Keratinocyte (primary cell): ENCODE data around the gene VWC2. TPM values are rescaled to one million over a fixed set of nuclear protein-coding genes. Genes with fewer than 3 reads are reported as not detected.

Source experiments
- DNase-seq: peaks from one replicate; pipeline ENCODE4 v3.0.0-alpha.2; 2011; ENCODE audit warnings: low read depth, missing footprints, low spot score
- FAIRE-seq: peaks from 2 replicates; lab custom pipeline; 2011; peaks lifted over from hg19 to GRCh38; lab: Jason Lieb, UNC
- H2AFZ ChIP-seq: 2 replicates; pipeline ENCODE4 v1.6.0; 2012; ENCODE audit warnings: low read length, control low read depth, inconsistent platforms; ENCODE audit not compliant: control insufficient read depth
- H3K27ac ChIP-seq: 2 replicates; pipeline ENCODE4 v1.5.1; 2011; ENCODE audit warnings: low read length; ENCODE audit not compliant: control insufficient read depth, insufficient read depth
- H3K27me3 ChIP-seq: 3 replicates; pipeline ENCODE4 v1.6.0; 2011; ENCODE audit warnings: low read length; ENCODE audit not compliant: control insufficient read depth, insufficient read depth; ENCODE audit errors: extremely low read depth
- H3K36me3 ChIP-seq, 2 experiments: 2 replicates in 1 of 2; 3 replicates in 1 of 2; pipeline ENCODE4 v1.5.1; 2011; ENCODE audit warnings: low read length in 2 of 2, mild to moderate bottlenecking in 1 of 2; ENCODE audit not compliant: control insufficient read depth in 2 of 2, insufficient read depth in 2 of 2; ENCODE audit errors: extremely low read depth in 1 of 2
- H3K4me1 ChIP-seq: 3 replicates; pipeline ENCODE4 v1.5.1; 2011; ENCODE audit warnings: low read length; ENCODE audit not compliant: control insufficient read depth, insufficient read depth; ENCODE audit errors: extremely low read depth
- H3K4me2 ChIP-seq: 3 replicates; pipeline ENCODE4 v1.6.0; 2011; ENCODE audit warnings: low read depth, low read length; ENCODE audit not compliant: control insufficient read depth, insufficient read depth; ENCODE audit errors: extremely low read depth
- H3K4me3 ChIP-seq, 3 experiments: fragments of 200-600 bp in 1 of 3; sonication (generic) in 1 of 3; 2 replicates in 2 of 3; 3 replicates in 1 of 3; pipeline ENCODE4 v1.5.1; 2011 to 2016; ENCODE audit warnings: low read length in 3 of 3, mild to moderate bottlenecking in 3 of 3, control low read depth in 2 of 3, inconsistent platforms in 1 of 3, low read depth in 1 of 3, mixed read lengths in 1 of 3, mixed run types in 1 of 3, moderate library complexity in 1 of 3; ENCODE audit not compliant: control insufficient read depth in 2 of 3, insufficient read depth in 2 of 3; ENCODE audit errors: extremely low read depth in 1 of 3
- H3K79me2 ChIP-seq: 2 replicates; pipeline ENCODE4 v1.6.0; 2012; ENCODE audit warnings: low read length; ENCODE audit not compliant: control insufficient read depth, insufficient read depth
- H3K9ac ChIP-seq: 3 replicates; pipeline ENCODE4 v1.6.0; 2011; ENCODE audit warnings: low read length; ENCODE audit not compliant: control insufficient read depth, insufficient read depth; ENCODE audit errors: extremely low read depth
- H3K9me1 ChIP-seq: 3 replicates; pipeline ENCODE4 v1.6.0; 2011; ENCODE audit warnings: low read length; ENCODE audit not compliant: control insufficient read depth, insufficient read depth; ENCODE audit errors: extremely low read depth
- H3K9me3 ChIP-seq: 2 replicates; pipeline ENCODE4 v1.5.1; 2012; ENCODE audit warnings: low read depth, low read length; ENCODE audit not compliant: control insufficient read depth
- H4K20me1 ChIP-seq: 3 replicates; pipeline ENCODE4 v1.6.0; 2011; ENCODE audit warnings: low read length; ENCODE audit not compliant: control insufficient read depth, insufficient read depth; ENCODE audit errors: extremely low read depth
- CTCF ChIP-seq, 3 experiments: IDR thresholded peaks in 1 of 3; conservative IDR thresholded peaks in 1 of 3; optimal IDR thresholded peaks in 1 of 3; 2 replicates in 2 of 3; 3 replicates in 1 of 3; pipeline versions ENCODE3 to v1.5.1; 2011; ENCODE audit warnings: low read length in 3 of 3, mild to moderate bottlenecking in 3 of 3, moderate library complexity in 2 of 3, control low read depth in 1 of 3, inconsistent platforms in 1 of 3; ENCODE audit not compliant: insufficient read depth in 2 of 3; ENCODE audit errors: extremely low read depth in 1 of 3
- EZH2 ChIP-seq: IDR thresholded peaks from one replicate; pipeline ENCODE4 v1.6.1; 2012; ENCODE audit warnings: inconsistent platforms, mild to moderate bottlenecking, low read length, moderate library complexity
- dilution Hi-C: fragments of 300-500 bp; cut with MboI; formaldehyde crosslinking; loops from one replicate; pipeline ENCODE4 v1.7.0; 2020; ENCODE audit warnings: low sequenced_read_pairs; ENCODE audit not compliant: extremely low pct_ligation_motif_present
- polyA plus RNA-seq, 5 experiments: library from polyadenylated mRNA; depleted of rRNA in 3 of 5; stranded (reverse) in 3 of 5; stranded (forward) in 1 of 5; unstranded in 1 of 5; fragments of >200 nt; gene quantifications; 1 replicate in 1 of 5; 2 replicates in 3 of 5; 3 replicates in 1 of 5; pipeline versions ENCODE4 v1.2.1 to v1.2.3, GENCODE V29; 2011 to 2012; ENCODE audit warnings: missing spikeins in 2 of 5, low read depth in 1 of 5, low replicate concordance in 1 of 5

The VWC2 gene
- polyA plus RNA-seq, 1 donor (not counting 4 experiments of a cell fraction or from before 2014, with no cell fraction given) = not detected

- no peaks in the 10 kb centered on the region for H3K36me3 ChIP-seq
- no peaks in the 10 kb centered on the region for H3K9me1 ChIP-seq
- no peak overlapping the region for H3K27ac ChIP-seq
- no peaks in the 10 kb centered on the region for H3K4me1 ChIP-seq
- dilution Hi-C loops = no loop called here
- no peaks in the 10 kb centered on the region for H3K27me3 ChIP-seq
- TF ChIP-seq CTCF (optimal IDR thresholded peaks at IDR 0.05 in 1 of 3, IDR thresholded peaks at IDR 0.05 in 1 of 3, conservative IDR thresholded peaks at IDR 0.05 in 1 of 3; ENCODE audit: extremely low read depth in 1 of 3, insufficient read depth in 2 of 3, low read length in 3 of 3) = no peak
- no peak for TF ChIP-seq EZH2
- no peaks in the 10 kb centered on the region for H3K79me2 ChIP-seq
- H3K9ac ChIP-seq = no peak overlapping the region
- no peaks in the 10 kb centered on the region for H3K9me3 ChIP-seq
- H2AFZ ChIP-seq = no peak overlapping the region
- DNase-seq (no peak), FAIRE-seq (no peak)
- H3K4me3 ChIP-seq = no peak overlapping the region
- H3K4me2 ChIP-seq = no peak overlapping the region
- no peaks in the 10 kb centered on the region for H4K20me1 ChIP-seq
Observed at GRCh38 chr7:49937608-49938007, 164.2 kb downstream of the VWC2 start.
